Body of pancreas (tissue), 4 donors: ENCODE results near the gene EML4.
"Not testable (repeated sequence)": the region's sequence is repeated elsewhere in the genome, so short reads cannot be mapped to it uniquely, and the experiment has no call there.

ENCODE experiments used
- CTCF ChIP-seq, 7 experiments: fragments of 450-650 bp in 4 of 7; fragments of 200-600 bp in 3 of 7; sonication (generic) in 3 of 7; IDR thresholded peaks; one replicate each; pipeline ENCODE4 v1.5.1; 2016 to 2019; ENCODE audit warnings: antibody characterized with exemption in 7 of 7
- POLR2A ChIP-seq, 3 donors: fragments of 450-650 bp; IDR thresholded peaks; one replicate each; pipeline ENCODE4 v1.6.1; 2016; ENCODE audit warnings: antibody characterized with exemption in 3 of 3, mild to moderate bottlenecking in 2 of 3

GRCh38 chr2:42130858-42131257 is 38.3 kb upstream of the EML4 start:
- not testable (repeated sequence) for TF ChIP-seq POLR2A, CTCF (IDR thresholded peaks at IDR 0.05)
